H9 (cell line): ENCODE measurements around the gene SPTLC3. TPM values are rescaled to one million over a fixed set of nuclear protein-coding genes. Genes with fewer than 3 reads are reported as not detected.
A peak's percentile ranks its signal among the peaks of the same experiment; 100 is the strongest.

Experiments used
- DNase-seq: peaks from one replicate; pipeline ENCODE4 v3.0.0-alpha.2; 2017
- H2AFZ ChIP-seq: one replicate; pipeline ENCODE4 v1.6.1; 2013; ENCODE audit warnings: mild to moderate bottlenecking, low read length, control low read depth, moderate library complexity
- H2AK5ac ChIP-seq: 2 replicates; pipeline ENCODE4 v1.6.1; 2013; ENCODE audit warnings: low read length, control low read depth, mixed read lengths; ENCODE audit not compliant: insufficient read length
- H2BK120ac ChIP-seq: one replicate; pipeline ENCODE4 v1.6.1; 2013; ENCODE audit warnings: low read depth, mild to moderate bottlenecking, low read length, control low read depth, inconsistent platforms; ENCODE audit not compliant: poor library complexity, severe bottlenecking
- H2BK12ac ChIP-seq: 2 replicates; pipeline ENCODE4 v1.6.1; 2013; ENCODE audit warnings: low read length, control low read depth, mixed read lengths, low read depth; ENCODE audit not compliant: insufficient read length
- H2BK15ac ChIP-seq: 2 replicates; pipeline ENCODE4 v1.6.1; 2013; ENCODE audit warnings: low read depth, low read length, control low read depth
- H2BK20ac ChIP-seq: one replicate; pipeline ENCODE4 v1.6.1; 2013; ENCODE audit warnings: low read depth, mild to moderate bottlenecking, low read length, control low read depth, inconsistent platforms; ENCODE audit not compliant: poor library complexity, severe bottlenecking
- H2BK5ac ChIP-seq: 2 replicates; pipeline ENCODE4 v1.6.1; 2013; ENCODE audit warnings: low read length, control low read depth, mixed read lengths; ENCODE audit not compliant: insufficient read length
- H3K14ac ChIP-seq: 2 replicates; pipeline ENCODE4 v1.6.1; 2013; ENCODE audit warnings: low read length, control low read depth; ENCODE audit not compliant: insufficient read depth
- H3K18ac ChIP-seq: 2 replicates; pipeline ENCODE4 v1.6.1; 2013; ENCODE audit warnings: low read depth, mild to moderate bottlenecking, mixed read lengths, low read length, control low read depth; ENCODE audit not compliant: insufficient read length
- H3K23ac ChIP-seq: 2 replicates; pipeline ENCODE4 v1.6.1; 2013; ENCODE audit warnings: low read length, control low read depth, mixed read lengths, low read depth; ENCODE audit not compliant: insufficient read length
- H3K23me2 ChIP-seq: 2 replicates; pipeline ENCODE4 v1.6.1; 2013; ENCODE audit warnings: low read depth, mild to moderate bottlenecking, mixed read lengths, low read length, control low read depth; ENCODE audit not compliant: insufficient read length, poor library complexity, severe bottlenecking
- H3K27ac ChIP-seq: 2 replicates; pipeline ENCODE4 v1.5.1; 2013; ENCODE audit warnings: low read length, control low read depth, mixed read lengths, low read depth; ENCODE audit not compliant: insufficient read length
- H3K27me3 ChIP-seq: 2 replicates; pipeline ENCODE4 v1.6.1; 2013; ENCODE audit warnings: low read length, control low read depth, inconsistent platforms; ENCODE audit not compliant: insufficient read depth
- H3K4ac ChIP-seq: 2 replicates; pipeline ENCODE4 v1.6.1; 2013; ENCODE audit warnings: low read depth, mild to moderate bottlenecking, control low read depth, inconsistent platforms, low read length, moderate library complexity
- H3K4me1 ChIP-seq: 2 replicates; pipeline ENCODE4 v1.6.1; 2013; ENCODE audit warnings: low read length, control low read depth, inconsistent platforms; ENCODE audit not compliant: insufficient read depth
- H3K4me2 ChIP-seq: 2 replicates; pipeline ENCODE4 v1.6.1; 2013; ENCODE audit warnings: low read length, control low read depth, mixed read lengths; ENCODE audit not compliant: insufficient read length, insufficient read depth
- H3K56ac ChIP-seq: 2 replicates; pipeline ENCODE4 v1.6.1; 2013; ENCODE audit warnings: low read depth, mild to moderate bottlenecking, mixed read lengths, low read length, control low read depth; ENCODE audit not compliant: insufficient read length
- H3K79me1 ChIP-seq: 2 replicates; pipeline ENCODE4 v1.6.1; 2013; ENCODE audit warnings: low read depth, mild to moderate bottlenecking, moderate library complexity, low read length, control low read depth, inconsistent platforms; ENCODE audit not compliant: insufficient read depth, poor library complexity, severe bottlenecking
- H3K79me2 ChIP-seq: 2 replicates; pipeline ENCODE4 v1.6.1; 2013; ENCODE audit warnings: low read length, control low read depth, inconsistent platforms; ENCODE audit not compliant: insufficient read depth
- H3K9ac ChIP-seq: 2 replicates; pipeline ENCODE4 v1.6.1; 2013; ENCODE audit warnings: low read length, control low read depth, mixed read lengths; ENCODE audit not compliant: insufficient read length; ENCODE audit errors: extremely low read depth
- H3K9me3 ChIP-seq: one replicate; pipeline ENCODE4 v1.6.1; 2013; ENCODE audit warnings: low read depth, low read length, inconsistent platforms; ENCODE audit not compliant: control insufficient read depth
- H3T11ph ChIP-seq: one replicate; pipeline ENCODE4 v1.6.1; 2013; ENCODE audit warnings: mild to moderate bottlenecking, low read length, control low read depth, inconsistent platforms
- H4K20me1 ChIP-seq: one replicate; pipeline ENCODE4 v1.6.1; 2013; ENCODE audit not compliant: control insufficient read depth, insufficient read length, insufficient read depth
- H4K5ac ChIP-seq: 2 replicates; pipeline ENCODE4 v1.6.1; 2013; ENCODE audit warnings: low read depth, mild to moderate bottlenecking, mixed read lengths, low read length, control low read depth; ENCODE audit not compliant: insufficient read length
- H4K8ac ChIP-seq: replicated peaks from 2 replicates; pipeline ENCODE4 v1.6.1; 2013; ENCODE audit warnings: low read length, control low read depth, mixed read lengths, low read depth; ENCODE audit not compliant: insufficient read length
- H4K91ac ChIP-seq: 2 replicates; pipeline ENCODE4 v1.6.1; 2013; ENCODE audit warnings: low read depth, mild to moderate bottlenecking, moderate library complexity, mixed read lengths, low read length, control low read depth; ENCODE audit not compliant: insufficient read length
- H3K27ac Mint-ChIP-seq, 3 experiments: 2 replicates in 2 of 3; 3 replicates in 1 of 3; pipeline ENCODE4 v1.8.0; 2020 to 2021; ENCODE audit warnings: mixed read lengths in 3 of 3, mild to moderate bottlenecking in 1 of 3, moderate library complexity in 1 of 3
- H3K27me3 Mint-ChIP-seq: 2 replicates; pipeline ENCODE4 v1.8.0; 2021; ENCODE audit warnings: low read depth, mild to moderate bottlenecking, moderate library complexity, mixed read lengths
- H3K36me3 Mint-ChIP-seq, 3 experiments: 2 replicates in 2 of 3; 3 replicates in 1 of 3; pipeline ENCODE4 v1.8.0; 2020 to 2021; ENCODE audit warnings: low read depth in 3 of 3, mixed read lengths in 3 of 3; ENCODE audit not compliant: insufficient read depth in 1 of 3
- H3K4me1 Mint-ChIP-seq, 2 experiments: 2 replicates each; pipeline ENCODE4 v1.8.0; 2020; ENCODE audit warnings: mixed read lengths in 2 of 2
- H3K4me3 Mint-ChIP-seq, 2 experiments: 2 replicates in 1 of 2; 3 replicates in 1 of 2; pipeline ENCODE4 v1.8.0; 2020 to 2021; ENCODE audit warnings: mild to moderate bottlenecking in 2 of 2, mixed read lengths in 2 of 2, moderate library complexity in 1 of 2
- H3K9me3 Mint-ChIP-seq, 2 experiments: 2 replicates in 1 of 2; 3 replicates in 1 of 2; pipeline ENCODE4 v1.8.0; 2020; ENCODE audit warnings: mild to moderate bottlenecking in 2 of 2, mixed read lengths in 2 of 2, moderate library complexity in 1 of 2
- whole genome bisulfite sequencing: extraction: QIAGEN DNeasy Blood & Tissue Kit; methylation state at CpG from one replicate; pipeline ENCODE4 v1.1.7; 2013; ENCODE audit warnings: missing lambda C conversion rate, low lambda C conversion rate, mixed read lengths; ENCODE audit not compliant: insufficient read length; ENCODE audit errors: extremely low coverage; 5-methylcytosine and 5-hydroxymethylcytosine counted together
- total RNA-seq: library from RNA; stranded (reverse); gene quantifications from 2 replicates; pipeline ENCODE4 v1.2.1, GENCODE V29; 2021
- TF ChIP-seq, protein P1 (sequence below): fragments of 200-600 bp; sonication (generic); conservative IDR thresholded peaks from 3 replicates; pipeline ENCODE4 v1.8.0; 2021; ENCODE audit warnings: antibody characterized with exemption, mild to moderate bottlenecking

The SPTLC3 gene
- total RNA-seq, 1 experiment from 2014 or later: 0.68 TPM

DNA sequence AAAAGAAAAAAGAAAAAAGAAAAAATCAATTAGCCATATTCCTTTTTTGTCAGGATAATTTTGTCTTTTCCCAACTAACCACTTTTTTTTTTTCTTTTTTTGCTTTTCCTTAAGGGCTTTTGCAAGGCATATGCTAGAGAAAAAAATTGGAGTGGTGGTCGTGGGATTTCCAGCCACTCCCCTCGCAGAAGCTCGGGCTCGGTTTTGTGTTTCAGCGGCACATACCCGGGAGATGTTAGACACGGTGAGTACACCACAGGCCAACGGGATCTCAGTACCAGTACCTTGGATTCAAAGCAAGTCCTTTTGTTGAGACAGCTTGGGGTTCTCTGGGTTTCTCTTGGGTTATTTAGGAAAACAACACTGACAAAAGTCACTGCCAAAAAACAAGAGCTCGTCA lies 151.1 kb downstream of the SPTLC3 start:
- Histone ChIP-seq H4K91ac (no peak overlapping the region), H4K20me1 (no peaks in the 10 kb centered on the region), H4K5ac (no peak overlapping the region), H2BK12ac (no peak overlapping the region), H2BK20ac (no peak overlapping the region), H2BK120ac (no peak overlapping the region), H2BK15ac (no peak overlapping the region), H2AK5ac (no peak overlapping the region), H3T11ph (no peak overlapping the region), H3K23me2 (no peaks in the 10 kb centered on the region), H3K4me1 (no peaks in the 10 kb centered on the region), H3K27ac (no peak overlapping the region), H2AFZ (no peak overlapping the region), H3K4me2 (no peak overlapping the region), H3K4ac (no peak overlapping the region), H3K9me3 (no peaks in the 10 kb centered on the region), H4K8ac (no peak overlapping the region), H3K79me2 (no peaks in the 10 kb centered on the region), H3K79me1 (no peaks in the 10 kb centered on the region), H2BK5ac (no peak overlapping the region), H3K56ac (no peak overlapping the region), H3K27me3 (no peaks in the 10 kb centered on the region), H3K23ac (no peak overlapping the region), H3K18ac (no peak overlapping the region), H3K14ac (no peak overlapping the region), H3K9ac (no peak overlapping the region)
- no peaks in the 10 kb centered on the region for H3K36me3 Mint-ChIP-seq
- peaks cover 2 to 6% of the 10 kb centered on the region in 2 experiments; a peak in 2 of 4 replicates for H3K4me1 Mint-ChIP-seq
- TF ChIP-seq, protein P1, sequence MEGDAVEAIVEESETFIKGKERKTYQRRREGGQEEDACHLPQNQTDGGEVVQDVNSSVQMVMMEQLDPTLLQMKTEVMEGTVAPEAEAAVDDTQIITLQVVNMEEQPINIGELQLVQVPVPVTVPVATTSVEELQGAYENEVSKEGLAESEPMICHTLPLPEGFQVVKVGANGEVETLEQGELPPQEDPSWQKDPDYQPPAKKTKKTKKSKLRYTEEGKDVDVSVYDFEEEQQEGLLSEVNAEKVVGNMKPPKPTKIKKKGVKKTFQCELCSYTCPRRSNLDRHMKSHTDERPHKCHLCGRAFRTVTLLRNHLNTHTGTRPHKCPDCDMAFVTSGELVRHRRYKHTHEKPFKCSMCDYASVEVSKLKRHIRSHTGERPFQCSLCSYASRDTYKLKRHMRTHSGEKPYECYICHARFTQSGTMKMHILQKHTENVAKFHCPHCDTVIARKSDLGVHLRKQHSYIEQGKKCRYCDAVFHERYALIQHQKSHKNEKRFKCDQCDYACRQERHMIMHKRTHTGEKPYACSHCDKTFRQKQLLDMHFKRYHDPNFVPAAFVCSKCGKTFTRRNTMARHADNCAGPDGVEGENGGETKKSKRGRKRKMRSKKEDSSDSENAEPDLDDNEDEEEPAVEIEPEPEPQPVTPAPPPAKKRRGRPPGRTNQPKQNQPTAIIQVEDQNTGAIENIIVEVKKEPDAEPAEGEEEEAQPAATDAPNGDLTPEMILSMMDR: no peak
- no peak for DNase-seq
- H3K9me3 Mint-ChIP-seq: no peaks in the 10 kb centered on the region
- WGBS: no CpG with 5 or more reads among the region's 9 CpGs
- H3K4me3 Mint-ChIP-seq: no peak overlapping the region
- H3K27ac Mint-ChIP-seq: peak overlapping the region in 1 of 3 experiments; percentile 81; a peak in 1 of 7 replicates
- H3K27me3 Mint-ChIP-seq: no peaks in the 10 kb centered on the region; the same call in none of the 2 replicates
